Esophagus muscularis mucosa (tissue), 3 donors: ENCODE results near the gene ZFC3H1.

ENCODE experiments used
- CTCF ChIP-seq, 3 experiments: fragments of 200-600 bp in 2 of 3; fragments of 450-650 bp in 1 of 3; sonication (generic) in 2 of 3; IDR thresholded peaks; one replicate each; pipeline ENCODE4 v1.5.1; 2017 to 2019; ENCODE audit warnings: antibody characterized with exemption in 3 of 3, mild to moderate bottlenecking in 2 of 3, moderate library complexity in 1 of 3
- POLR2A ChIP-seq: fragments of 450-650 bp; IDR thresholded peaks from one replicate; pipeline ENCODE4 v1.6.1; 2017; ENCODE audit warnings: antibody characterized with exemption, moderate library complexity, mild to moderate bottlenecking, low read depth

- TF ChIP-seq POLR2A (no peak), CTCF (IDR thresholded peaks at IDR 0.05) (no peak)
Observed at GRCh38 chr12:71655495-71655894, 8.2 kb downstream of the ZFC3H1 start.
